Measurements from ENCODE around the gene CSH2. TPM values are rescaled to one million over a fixed set of nuclear protein-coding genes. Genes with fewer than 3 reads are reported as not detected.
"Not testable (repeated sequence)": the region's sequence is repeated elsewhere in the genome, so short reads cannot be mapped to it uniquely, and the experiment has no call there.

CSH2 gene
- total RNA-seq, 2 experiments from 2014 or later = not detected

- Mint-ChIP-seq H3K27ac (no peak within 1 kb of the TSS), H3K4me1 (no peaks in the 10 kb centered on the region)
These were observed 37.7 kb upstream of the CSH2 start, which contains the start of gene CSHL1 for GRCh38 chr17:63911041-63911635. CSHL1 (minus strand) TSS chr17:63911258; CDS start chr17:63911196, 62 bp downstream.

GRCh38 chr17:63910096-63910495, 36.6 kb upstream of the CSH2 start:
- DNase-seq (no peak), ATAC-seq (no peak)
- H3K36me3 Mint-ChIP-seq = no peaks in the 10 kb centered on the region
- no peak overlapping the region for H3K4me3 Mint-ChIP-seq
- peaks cover 36% of the 10 kb centered on the region for H3K27me3 Mint-ChIP-seq
- H3K4me1 Mint-ChIP-seq = no peaks in the 10 kb centered on the region
- H3K9me3 Mint-ChIP-seq (ENCODE audit: low read depth) = no peaks in the 10 kb centered on the region
- no peak overlapping the region for H3K27ac Mint-ChIP-seq
- CTCF ChIA-PET = interaction anchor here (0.6 to 7.8 kb wide), 10 partner anchors 10 to 222 kb away, joined by 3 to 68 read pairs (median 12); partner anchors contain the start of gene ERN1

More at GRCh38 chr17:63911041-63911635, 37.7 kb upstream of the CSH2 start, which contains the start of gene CSHL1:
- H3K4me3 Mint-ChIP-seq = no peak within 1 kb of the TSS
- H3K9me3 Mint-ChIP-seq (ENCODE audit: low read depth) = no peaks in the 10 kb centered on the region
- H3K27me3 Mint-ChIP-seq = peaks cover 35% of the 10 kb centered on the region
- no peak for ATAC-seq
- CTCF ChIA-PET = interaction anchor here (0.6 to 7.8 kb wide), 22 partner anchors 8 to 371 kb away, joined by 3 to 68 read pairs (median 5); partner anchors contain the start of genes ERN1 and ICAM2
- no peaks in the 10 kb centered on the region for H3K36me3 Mint-ChIP-seq
- no peak for DNase-seq

GRCh38 chr17:63909586-63909985, 36.1 kb upstream of the CSH2 start:
- DNase-seq; H3K9me3 Mint-ChIP-seq (ENCODE audit: low read depth); H3K27ac Mint-ChIP-seq; ATAC-seq; H3K4me1 Mint-ChIP-seq; H3K4me3 Mint-ChIP-seq; H3K36me3 Mint-ChIP-seq: not testable (repeated sequence)
- H3K27me3 Mint-ChIP-seq = peaks cover 37% of the 10 kb centered on the region
- CTCF ChIA-PET = interaction anchor here (7.8 kb wide), 1 partner anchor 117 kb away, joined by 68 read pairs; no protein-coding TSS in a partner anchor

GRCh38 chr17:63907161-63907778, 33.8 kb upstream of the CSH2 start:
- DNase-seq; H3K36me3 Mint-ChIP-seq; H3K27ac Mint-ChIP-seq; ATAC-seq; H3K9me3 Mint-ChIP-seq (ENCODE audit: low read depth); H3K4me1 Mint-ChIP-seq; H3K4me3 Mint-ChIP-seq: not testable (repeated sequence)
- peaks cover 48% of the 10 kb centered on the region for H3K27me3 Mint-ChIP-seq
- CTCF ChIA-PET = interaction anchor here (0.5 to 2.0 kb wide), 11 partner anchors 9 to 119 kb away, joined by 3 to 7 read pairs (median 5); partner anchors contain the start of genes GH1 and ICAM2

DNA sequence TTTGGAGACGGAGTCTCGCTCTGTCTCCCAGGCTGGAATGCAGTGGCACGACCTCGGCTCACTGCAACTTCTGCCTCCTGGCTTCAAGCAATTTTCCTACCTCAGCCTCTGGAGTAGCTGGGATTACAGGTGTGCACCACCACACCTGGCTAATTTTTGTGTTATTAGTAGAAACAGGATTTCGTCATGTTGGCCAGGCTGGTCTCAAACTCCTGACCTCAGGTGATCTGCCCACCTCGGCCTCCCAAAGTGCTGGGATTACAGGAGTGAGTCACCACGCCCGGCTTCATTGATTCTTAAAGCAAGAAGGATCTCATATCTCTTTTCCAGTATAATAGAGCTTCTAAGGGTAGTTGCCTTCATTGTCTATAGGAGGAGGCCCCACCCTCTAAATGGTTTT, 31.3 kb upstream of the CSH2 start:
- not testable (repeated sequence) for H3K4me3 Mint-ChIP-seq; H3K27ac Mint-ChIP-seq; DNase-seq; H3K36me3 Mint-ChIP-seq; H3K9me3 Mint-ChIP-seq (ENCODE audit: low read depth); ATAC-seq; H3K4me1 Mint-ChIP-seq
- CTCF ChIA-PET = interaction anchor here (0.7 to 5.5 kb wide), 14 partner anchors 8 to 387 kb away, joined by 3 to 28 read pairs (median 6); partner anchors contain the start of genes CD79B and GH1
- H3K27me3 Mint-ChIP-seq = peaks cover 45% of the 10 kb centered on the region

DNA sequence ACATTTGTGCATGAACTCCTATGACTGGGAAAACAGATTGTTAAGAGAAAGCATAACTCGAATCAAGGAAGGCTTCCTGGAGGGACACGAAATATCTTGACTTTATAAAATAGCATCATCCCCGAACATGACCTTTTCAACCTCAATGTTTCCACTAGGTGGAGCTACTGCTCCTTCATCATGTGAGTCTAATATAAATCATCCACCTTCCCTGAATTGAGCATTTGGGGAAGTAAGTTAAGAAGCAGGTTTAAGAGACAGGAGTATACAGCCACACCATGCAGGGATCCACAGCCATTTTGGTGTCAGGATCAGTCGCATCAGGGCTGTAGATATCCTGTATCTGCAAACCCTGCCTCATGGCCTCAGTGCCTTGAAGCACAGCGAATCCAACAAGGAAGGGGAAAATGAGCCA, 30.3 kb upstream of the CSH2 start:
- not testable (repeated sequence) for H3K9me3 Mint-ChIP-seq (ENCODE audit: low read depth); H3K27ac Mint-ChIP-seq; DNase-seq; H3K4me3 Mint-ChIP-seq; H3K36me3 Mint-ChIP-seq; H3K4me1 Mint-ChIP-seq
- CTCF ChIA-PET = interaction anchor here (0.7 to 5.5 kb wide), 15 partner anchors 8 to 388 kb away, joined by 3 to 28 read pairs (median 6); partner anchors contain the start of genes CSHL1 and GH1
- peak; percentile 75 for ATAC-seq
- peaks cover 38% of the 10 kb centered on the region for H3K27me3 Mint-ChIP-seq

GRCh38 chr17:63901971-63902370, 28.5 kb upstream of the CSH2 start:
- H3K36me3 Mint-ChIP-seq; H3K9me3 Mint-ChIP-seq (ENCODE audit: low read depth); ATAC-seq; H3K27ac Mint-ChIP-seq; H3K4me1 Mint-ChIP-seq; H3K4me3 Mint-ChIP-seq; DNase-seq: not testable (repeated sequence)
- CTCF ChIA-PET = interaction anchor here (0.8 to 5.5 kb wide), 12 partner anchors 10 to 231 kb away, joined by 3 to 28 read pairs (median 8); partner anchors contain the start of genes CSHL1 and GH1
- peaks cover 24% of the 10 kb centered on the region for H3K27me3 Mint-ChIP-seq

GRCh38 chr17:63898899-63899798, 25.7 kb upstream of the CSH2 start:
- ATAC-seq = peak; percentile 54
- not testable (repeated sequence) for H3K4me1 Mint-ChIP-seq

GRCh38 chr17:63896524-63897354, 23.3 kb upstream of the CSH2 start, which contains the start of gene CSH1:
CSH1 (minus strand) TSS chr17:63896574; CDS start chr17:63896511, 63 bp downstream.
- not testable (repeated sequence) for DNase-seq; H3K27ac Mint-ChIP-seq; ATAC-seq; H3K9me3 Mint-ChIP-seq (ENCODE audit: low read depth); H3K4me3 Mint-ChIP-seq; H3K4me1 Mint-ChIP-seq; H3K36me3 Mint-ChIP-seq
- CTCF ChIA-PET = interaction anchor here (1.0 to 1.6 kb wide), 2 partner anchors 8 to 83 kb away, joined by 3 to 4 read pairs; no protein-coding TSS in a partner anchor
- H3K27me3 Mint-ChIP-seq = peaks cover 21% of the 10 kb centered on the region

More at GRCh38 chr17:63898899-63899798, 25.7 kb upstream of the CSH2 start:
- CTCF ChIA-PET = interaction anchor here (1.3 to 2.0 kb wide), 4 partner anchors 8 to 20 kb away, joined by 3 to 6 read pairs (median 4); partner anchors contain the start of gene GH2
- not testable (repeated sequence) for H3K36me3 Mint-ChIP-seq; H3K4me3 Mint-ChIP-seq; H3K9me3 Mint-ChIP-seq (ENCODE audit: low read depth); H3K27ac Mint-ChIP-seq
- H3K27me3 Mint-ChIP-seq = peaks cover 15% of the 10 kb centered on the region
- peak; percentile 57 for DNase-seq

- H3K27me3 Mint-ChIP-seq = peaks cover 22% of the 10 kb centered on the region
These were observed 21.3 kb upstream of the CSH2 start for GRCh38 chr17:63894821-63895220.

GRCh38 chr17:63894021-63894420, 20.5 kb upstream of the CSH2 start:
- H3K36me3 Mint-ChIP-seq; H3K4me3 Mint-ChIP-seq; H3K9me3 Mint-ChIP-seq (ENCODE audit: low read depth); H3K4me1 Mint-ChIP-seq; H3K27ac Mint-ChIP-seq; ATAC-seq; DNase-seq: not testable (repeated sequence)
- peaks cover 24% of the 10 kb centered on the region for H3K27me3 Mint-ChIP-seq
- CTCF ChIA-PET = interaction anchor here (1.2 kb wide), 1 partner anchor 97 kb away, joined by 3 read pairs; no protein-coding TSS in a partner anchor

More at GRCh38 chr17:63894821-63895220, 21.3 kb upstream of the CSH2 start:
- DNase-seq; H3K9me3 Mint-ChIP-seq (ENCODE audit: low read depth); ATAC-seq; H3K4me1 Mint-ChIP-seq; CTCF ChIA-PET; H3K36me3 Mint-ChIP-seq; H3K27ac Mint-ChIP-seq; H3K4me3 Mint-ChIP-seq: not testable (repeated sequence)
